HT-29 (cell line): ENCODE measurements around the gene ART3. TPM values are rescaled to one million over a fixed set of nuclear protein-coding genes. Genes with fewer than 3 reads are reported as not detected.
"Not testable (repeated sequence)": the region's sequence is repeated elsewhere in the genome, so short reads cannot be mapped to it uniquely, and the experiment has no call there.

Source experiments
- DNase-seq: peaks from one replicate; pipeline ENCODE4 v3.0.0-alpha.2; 2015; ENCODE audit warnings: low spot score
- total RNA-seq: library from RNA; depleted of rRNA; stranded (reverse); fragments of >200 nt; shearing (Covaris generic); gene quantifications from 2 replicates; pipeline ENCODE4 v1.2.3, GENCODE V29; 2014; rRNA removed

The ART3 gene, protein sequence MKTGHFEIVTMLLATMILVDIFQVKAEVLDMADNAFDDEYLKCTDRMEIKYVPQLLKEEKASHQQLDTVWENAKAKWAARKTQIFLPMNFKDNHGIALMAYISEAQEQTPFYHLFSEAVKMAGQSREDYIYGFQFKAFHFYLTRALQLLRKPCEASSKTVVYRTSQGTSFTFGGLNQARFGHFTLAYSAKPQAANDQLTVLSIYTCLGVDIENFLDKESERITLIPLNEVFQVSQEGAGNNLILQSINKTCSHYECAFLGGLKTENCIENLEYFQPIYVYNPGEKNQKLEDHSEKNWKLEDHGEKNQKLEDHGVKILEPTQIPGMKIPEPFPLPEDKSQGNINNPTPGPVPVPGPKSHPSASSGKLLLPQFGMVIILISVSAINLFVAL
- total RNA-seq: not detected in 2 replicates

DNA sequence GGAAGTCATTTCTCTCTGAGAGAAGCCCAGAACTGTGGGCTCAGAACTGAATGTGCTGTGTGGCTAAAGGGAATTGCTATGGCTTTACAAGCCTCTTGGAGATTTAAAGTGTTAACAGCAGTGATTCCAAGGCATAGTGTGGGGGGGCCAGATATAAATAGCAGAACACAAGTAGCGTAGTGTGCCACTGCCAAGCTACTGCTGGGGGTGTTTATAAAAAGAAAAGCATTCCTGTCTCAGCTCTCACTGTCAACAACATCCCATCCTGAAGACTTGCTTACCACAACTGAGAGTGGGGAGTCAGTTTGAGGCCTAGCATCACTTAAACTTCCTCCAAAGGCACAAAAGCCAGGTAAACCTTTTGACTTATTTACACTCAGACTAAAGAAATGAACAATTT is at the start of gene ART3:
ART3 (plus strand) TSS at position 242 of the 400 bp plus-strand sequence. CDS start 1,181 bp downstream, outside the sequence.
- DNase-seq: no peak

DNA sequence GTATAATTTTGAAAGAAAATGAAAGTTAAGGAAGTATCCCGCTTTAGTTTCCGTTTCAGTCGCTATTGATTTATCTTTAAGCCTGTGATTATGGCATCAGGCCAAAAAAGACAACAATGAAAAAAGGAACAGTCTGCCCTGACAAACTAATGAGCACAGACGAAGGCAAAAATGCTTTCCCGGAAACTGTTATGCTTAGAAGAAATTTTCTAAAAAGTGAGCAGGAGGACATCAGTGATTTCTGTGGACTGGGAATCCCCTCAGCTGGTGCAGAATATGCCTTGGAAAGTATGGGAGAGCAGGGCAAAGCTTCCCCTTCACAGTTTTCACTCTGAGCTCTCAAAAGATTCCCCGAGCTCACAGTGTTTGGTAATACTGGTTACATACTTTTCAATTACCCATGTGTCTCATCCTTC is 46.2 kb upstream of the ART3 start:
- DNase-seq: peak; percentile 44

- DNase-seq: no peak
Measured at GRCh38 chr4:76029300-76029699, 45.2 kb upstream of the ART3 start.

DNA sequence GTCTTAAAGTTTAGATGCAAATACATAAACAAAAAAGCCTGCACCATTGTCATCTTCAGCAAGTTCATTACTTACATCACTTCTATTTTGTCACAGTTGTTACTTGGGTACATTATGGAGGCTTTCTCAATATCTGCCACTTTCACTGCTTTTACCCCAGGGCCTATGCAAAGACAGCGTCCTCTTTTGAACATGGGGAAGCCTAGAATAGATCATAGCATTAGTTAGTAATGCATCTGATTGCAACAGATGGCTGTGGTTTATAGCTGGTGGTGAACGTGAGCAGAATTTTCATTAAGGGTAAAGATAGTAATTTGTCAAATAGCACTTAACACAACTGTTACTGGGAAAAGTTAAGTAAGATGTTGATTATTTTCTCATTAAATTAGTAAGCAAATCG is 39.4 kb upstream of the ART3 start:
- DNase-seq: no peak

DNA sequence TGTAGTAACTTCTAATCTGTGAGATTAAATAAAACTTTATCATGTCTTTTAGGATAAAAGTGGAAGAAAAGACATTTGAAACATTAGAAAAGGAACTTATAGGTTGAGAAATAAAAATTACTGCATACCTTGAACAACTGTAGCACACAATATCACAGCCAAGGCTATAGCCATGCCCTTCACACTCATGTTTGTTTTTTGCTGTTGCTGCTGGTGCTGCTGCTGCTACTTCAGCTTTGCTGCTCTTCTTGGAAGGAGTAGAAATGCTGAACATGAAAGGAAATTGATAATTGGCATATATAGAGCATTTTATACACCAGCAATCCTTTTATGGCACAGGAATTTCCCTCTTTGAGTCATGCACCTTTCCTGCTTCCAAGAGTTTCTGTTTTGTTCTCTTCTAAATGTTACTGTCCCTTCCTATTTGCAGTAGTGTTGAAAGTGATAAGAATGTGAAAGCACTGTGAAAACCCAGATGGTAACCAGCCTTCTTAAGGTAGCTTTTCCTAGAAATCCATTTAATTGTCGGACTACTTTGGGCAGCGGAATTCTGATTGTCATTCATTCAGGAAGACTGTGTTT is 38.6 kb upstream of the ART3 start, which contains the start of gene CXCL11:
CXCL11 (minus strand) TSS at position 272 of the 582 bp plus-strand sequence; CDS start at position 189, 83 bp downstream.
- no peak for DNase-seq

- no peak for DNase-seq
Measured at GRCh38 chr4:76036855-76037254, 37.7 kb upstream of the ART3 start.

- not testable (repeated sequence) for DNase-seq
Measured at GRCh38 chr4:76042241-76042998, 32.1 kb upstream of the ART3 start.

- DNase-seq: not testable (repeated sequence)
Measured at GRCh38 chr4:76043306-76043705, 31.2 kb upstream of the ART3 start.

GRCh38 chr4:76044686-76045085 is 29.8 kb upstream of the ART3 start:
- not testable (repeated sequence) for DNase-seq

DNA sequence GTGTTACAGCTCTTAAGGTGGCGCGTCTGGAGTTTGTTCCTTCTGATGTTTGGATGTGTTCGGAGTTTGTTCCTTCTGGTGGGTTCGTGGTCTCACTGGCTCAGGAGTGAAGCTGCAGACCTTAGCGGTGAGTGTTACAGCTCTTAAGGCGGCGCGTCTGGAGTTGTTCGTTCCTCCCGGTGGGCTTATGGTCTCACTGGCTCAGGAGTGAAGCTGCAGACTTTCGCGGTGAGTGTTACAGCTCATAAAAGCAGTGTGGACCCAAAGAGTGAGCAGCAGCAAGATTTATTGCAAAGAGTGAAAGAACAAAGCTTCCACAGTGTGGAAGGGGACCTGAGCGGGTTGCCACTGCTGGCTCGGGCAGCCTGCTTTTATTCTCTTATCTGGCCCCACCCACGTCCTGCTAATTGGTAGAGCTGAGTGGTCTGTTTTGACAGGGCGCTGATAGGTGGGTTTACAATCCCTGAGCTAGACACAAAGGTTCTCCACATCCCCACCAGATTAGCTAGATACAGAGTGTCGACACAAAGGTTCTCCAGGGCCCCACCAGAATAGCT is 24.6 kb upstream of the ART3 start:
- not testable (repeated sequence) for DNase-seq

- DNase-seq: not testable (repeated sequence)
Measured at GRCh38 chr4:76050560-76051050, 23.9 kb upstream of the ART3 start.

GRCh38 chr4:76053730-76054129 is 20.8 kb upstream of the ART3 start:
- DNase-seq: no peak

- no peak for DNase-seq
Measured at GRCh38 chr4:76055016-76055415, 19.5 kb upstream of the ART3 start.

DNA sequence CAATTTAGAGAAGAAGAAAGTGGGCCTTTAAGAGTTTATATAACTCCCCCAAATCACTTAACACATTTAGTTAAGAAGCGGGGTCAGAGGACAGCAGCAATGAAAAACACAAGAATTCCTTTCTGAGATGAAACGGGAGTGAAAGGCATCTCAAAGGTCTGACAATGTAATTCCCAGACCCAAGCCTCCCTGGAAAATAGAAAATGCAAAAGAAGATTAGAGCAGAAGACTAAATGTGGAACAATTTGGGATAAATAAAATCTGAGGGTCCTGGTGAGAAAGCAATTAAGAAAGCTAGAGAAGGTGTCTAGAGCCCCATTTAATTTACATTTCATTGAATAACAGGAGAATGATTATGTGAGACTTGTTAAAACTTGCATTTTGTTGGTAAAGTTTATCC is 19.1 kb upstream of the ART3 start:
- DNase-seq: no peak

DNA sequence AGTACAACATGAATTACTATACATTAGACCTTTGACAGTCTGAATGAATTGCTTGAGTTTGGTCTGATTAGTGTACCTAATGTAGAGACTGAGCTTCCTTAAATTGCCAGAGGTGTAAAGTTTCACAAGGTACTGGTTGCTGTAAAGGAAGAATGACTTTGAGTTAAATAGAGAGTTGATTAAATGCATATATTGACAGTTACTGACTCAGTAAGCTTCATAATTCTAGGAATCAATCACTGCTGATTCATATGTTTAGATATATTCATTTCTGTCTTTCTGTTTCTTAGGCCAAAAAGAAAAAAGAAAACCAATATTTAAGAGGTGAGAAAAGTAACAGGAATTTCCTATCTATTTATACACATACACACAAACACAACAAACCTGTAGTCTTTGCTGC is 16.2 kb upstream of the ART3 start:
- DNase-seq: no peak

DNA sequence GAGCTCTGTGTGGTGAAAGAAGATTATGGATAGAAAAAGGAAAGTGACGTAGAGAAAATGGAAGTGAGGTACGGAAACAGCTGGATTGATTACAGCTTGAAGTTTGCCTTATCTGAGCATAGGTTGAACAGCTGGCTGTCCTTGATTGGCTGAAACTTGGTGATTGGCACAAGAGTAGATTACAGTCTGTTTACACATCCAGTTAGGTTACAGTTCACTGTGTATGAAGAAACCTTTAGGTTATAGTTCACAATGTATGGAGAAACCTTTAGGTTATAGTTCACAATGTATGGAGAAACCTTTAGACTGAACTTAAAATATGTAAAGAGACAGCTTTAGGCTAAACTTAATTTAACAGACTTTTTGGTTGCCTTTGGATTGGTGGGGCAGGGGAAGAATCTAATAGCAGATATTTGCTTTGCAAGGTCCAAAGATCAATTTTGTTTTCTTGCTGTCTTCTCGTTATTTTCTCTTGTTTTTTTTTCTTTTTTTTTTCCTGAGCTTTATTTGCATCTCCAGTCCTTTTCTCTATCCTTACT is 15.6 kb upstream of the ART3 start:
- DNase-seq: peak; percentile 32

DNA sequence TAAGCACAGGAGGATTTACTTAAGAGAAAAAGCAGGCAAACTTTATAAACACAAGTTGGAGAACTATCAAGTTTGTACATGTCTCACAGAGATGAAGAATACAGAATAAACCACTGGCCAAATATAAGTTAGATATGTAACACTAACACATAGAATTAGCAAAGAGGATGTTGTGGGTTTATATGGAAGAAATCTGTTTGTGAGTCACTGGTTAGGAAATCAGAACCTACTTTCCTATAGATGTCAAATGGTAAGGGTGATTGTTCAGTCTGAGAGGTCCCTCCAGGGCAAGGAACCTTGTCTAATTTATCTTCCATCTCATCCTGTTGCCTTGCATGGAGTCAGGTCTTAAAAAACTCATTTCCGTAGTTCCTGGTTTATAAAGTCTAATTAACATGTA is 14.8 kb upstream of the ART3 start:
- peak; percentile 16 for DNase-seq

DNA sequence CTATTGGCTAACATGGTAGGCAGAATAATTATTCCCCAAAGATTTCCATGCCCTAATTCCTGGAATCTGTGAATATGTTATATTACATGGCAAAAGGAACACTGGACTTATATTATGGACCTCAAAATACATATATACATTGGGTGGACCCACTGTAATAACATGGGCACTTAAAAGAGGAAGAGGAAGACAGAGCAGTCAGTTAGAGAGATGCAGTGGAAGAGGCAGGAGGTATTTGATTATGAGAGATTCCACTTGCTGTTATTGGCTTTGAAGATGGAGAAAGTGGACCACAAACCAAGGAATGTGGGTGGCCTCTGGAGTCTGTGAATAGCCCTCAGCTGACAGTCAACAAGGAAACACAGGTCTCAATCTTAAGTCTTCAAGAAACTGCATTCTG is 14.0 kb upstream of the ART3 start:
- DNase-seq: peak; percentile 21

DNA sequence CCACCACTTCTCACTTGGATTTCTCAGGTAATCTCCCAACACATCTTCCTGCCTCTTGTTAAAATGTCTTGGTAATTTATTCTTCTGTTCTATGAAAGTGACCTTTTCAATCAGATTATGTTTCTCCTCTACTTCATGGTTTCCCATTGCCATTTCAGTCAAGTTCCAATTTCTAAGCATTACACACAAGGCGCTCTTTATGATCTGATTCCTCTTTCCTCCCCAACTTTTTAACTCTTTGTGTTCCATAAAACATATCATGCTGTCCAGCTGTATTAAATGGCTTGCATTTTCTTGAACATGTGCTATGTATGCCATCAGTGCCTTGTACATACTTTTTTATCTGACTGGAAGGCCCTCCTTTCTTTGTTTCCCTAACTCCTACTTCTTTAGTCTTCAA is 13.1 kb upstream of the ART3 start:
- no peak for DNase-seq

- no peak for DNase-seq
Measured at GRCh38 chr4:76061982-76062381, 12.5 kb upstream of the ART3 start.

- DNase-seq: no peak
Measured at GRCh38 chr4:76066546-76066945, 8.0 kb upstream of the ART3 start.
